ENCODE measurements around the gene RABGAP1L.
"Not testable (repeated sequence)": the region's sequence is repeated elsewhere in the genome, so short reads cannot be mapped to it uniquely, and the experiment has no call there.

RABGAP1L gene

GRCh38 chr1:174660476-174660875, 501.2 kb downstream of the RABGAP1L start:
- no peak for DNase-seq (ENCODE audit: low spot score)

- no peak for DNase-seq (ENCODE audit: low spot score)
Measured at GRCh38 chr1:174663358-174663757, 504.0 kb downstream of the RABGAP1L start.

- no peak for DNase-seq (ENCODE audit: low spot score)
Measured at GRCh38 chr1:174666248-174666647, 506.9 kb downstream of the RABGAP1L start.

- no peak for DNase-seq (ENCODE audit: low spot score)
Measured at GRCh38 chr1:174671826-174672225, 512.5 kb downstream of the RABGAP1L start.

- no peak for DNase-seq (ENCODE audit: low spot score)
Measured at GRCh38 chr1:174676856-174677255, 517.5 kb downstream of the RABGAP1L start.

GRCh38 chr1:174678657-174679056, 519.3 kb downstream of the RABGAP1L start:
- DNase-seq (ENCODE audit: low spot score) = no peak

GRCh38 chr1:174680101-174680500, 520.8 kb downstream of the RABGAP1L start:
- DNase-seq (ENCODE audit: low spot score) = peak; percentile 72

- DNase-seq (ENCODE audit: low spot score) = no peak
Measured at GRCh38 chr1:174682419-174683008, 523.2 kb downstream of the RABGAP1L start.

GRCh38 chr1:174686213-174686612, 526.9 kb downstream of the RABGAP1L start:
- no peak for DNase-seq (ENCODE audit: low spot score)

- peak; percentile 66 for DNase-seq (ENCODE audit: low spot score)
Measured at GRCh38 chr1:174689524-174689923, 530.2 kb downstream of the RABGAP1L start.

- no peak for DNase-seq (ENCODE audit: low spot score)
Measured at GRCh38 chr1:174690266-174690665, 530.9 kb downstream of the RABGAP1L start.

- peak; percentile 21 for DNase-seq (ENCODE audit: low spot score)
Measured at GRCh38 chr1:174692313-174692712, 533.0 kb downstream of the RABGAP1L start.

GRCh38 chr1:174693085-174693484, 533.8 kb downstream of the RABGAP1L start:
- no peak for DNase-seq (ENCODE audit: low spot score)

- not testable (repeated sequence) for DNase-seq (ENCODE audit: low spot score)
Measured at GRCh38 chr1:174693539-174693938, 534.2 kb downstream of the RABGAP1L start.

GRCh38 chr1:174696026-174696821, 536.9 kb downstream of the RABGAP1L start:
- DNase-seq (ENCODE audit: low spot score) = no peak

- DNase-seq (ENCODE audit: low spot score) = no peak
Measured at GRCh38 chr1:174700314-174700713, 541.0 kb downstream of the RABGAP1L start.

- DNase-seq (ENCODE audit: low spot score) = no peak
Measured at GRCh38 chr1:174700775-174701174, 541.5 kb downstream of the RABGAP1L start.

- DNase-seq (ENCODE audit: low spot score) = no peak
Measured at GRCh38 chr1:174701565-174701964, 542.2 kb downstream of the RABGAP1L start.

GRCh38 chr1:174702011-174702410, 542.7 kb downstream of the RABGAP1L start:
- DNase-seq (ENCODE audit: low spot score) = no peak

GRCh38 chr1:174703309-174703708, 544.0 kb downstream of the RABGAP1L start:
- DNase-seq (ENCODE audit: low spot score) = no peak

GRCh38 chr1:174704300-174704699, 545.0 kb downstream of the RABGAP1L start:
- DNase-seq (ENCODE audit: low spot score) = no peak

- no peak for DNase-seq (ENCODE audit: low spot score)
Measured at GRCh38 chr1:174710868-174711845, 551.8 kb downstream of the RABGAP1L start.

Data from SW480 (cell line).